OCI-LY1 (cell line): ENCODE data around the gene PPP1R14D.

Source experiments
- EZH2 ChIP-seq: fragments of 200-600 bp; sonication (generic), shearing (Covaris generic); IDR thresholded peaks from 2 replicates; pipeline ENCODE4 v1.8.0; 2017; ENCODE audit warnings: borderline replicate concordance, mixed run types, mild to moderate bottlenecking, antibody characterized with exemption, low read length, moderate library complexity, mixed read lengths
- TF ChIP-seq, protein P1 (sequence below): fragments of 200-600 bp; sonication (generic), shearing (Covaris generic); IDR thresholded peaks from 2 replicates; pipeline ENCODE4 v1.5.1; 2017; ENCODE audit warnings: mild to moderate bottlenecking, antibody characterized with exemption, low read length, moderate library complexity, mixed read lengths

DNA sequence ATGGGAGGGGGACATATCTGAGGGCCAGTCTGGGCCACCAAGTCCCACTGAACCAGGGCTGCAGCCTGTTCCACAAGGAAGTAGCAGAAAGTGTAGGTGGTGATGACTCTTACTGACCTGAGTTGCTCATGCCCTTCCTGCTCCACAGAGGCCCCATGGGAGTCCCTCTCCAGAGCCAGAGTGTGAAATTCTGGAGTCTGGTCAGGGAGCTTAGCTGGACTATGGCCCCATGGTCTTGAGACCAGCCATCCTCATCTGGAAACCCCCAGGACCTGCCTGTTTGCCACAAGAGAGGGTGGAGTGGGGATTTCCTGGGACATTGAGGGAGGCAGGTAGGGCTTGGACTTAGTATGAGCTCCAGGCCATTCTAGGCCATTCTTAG, 18.3 kb upstream of the PPP1R14D start:
- TF ChIP-seq, protein P1, sequence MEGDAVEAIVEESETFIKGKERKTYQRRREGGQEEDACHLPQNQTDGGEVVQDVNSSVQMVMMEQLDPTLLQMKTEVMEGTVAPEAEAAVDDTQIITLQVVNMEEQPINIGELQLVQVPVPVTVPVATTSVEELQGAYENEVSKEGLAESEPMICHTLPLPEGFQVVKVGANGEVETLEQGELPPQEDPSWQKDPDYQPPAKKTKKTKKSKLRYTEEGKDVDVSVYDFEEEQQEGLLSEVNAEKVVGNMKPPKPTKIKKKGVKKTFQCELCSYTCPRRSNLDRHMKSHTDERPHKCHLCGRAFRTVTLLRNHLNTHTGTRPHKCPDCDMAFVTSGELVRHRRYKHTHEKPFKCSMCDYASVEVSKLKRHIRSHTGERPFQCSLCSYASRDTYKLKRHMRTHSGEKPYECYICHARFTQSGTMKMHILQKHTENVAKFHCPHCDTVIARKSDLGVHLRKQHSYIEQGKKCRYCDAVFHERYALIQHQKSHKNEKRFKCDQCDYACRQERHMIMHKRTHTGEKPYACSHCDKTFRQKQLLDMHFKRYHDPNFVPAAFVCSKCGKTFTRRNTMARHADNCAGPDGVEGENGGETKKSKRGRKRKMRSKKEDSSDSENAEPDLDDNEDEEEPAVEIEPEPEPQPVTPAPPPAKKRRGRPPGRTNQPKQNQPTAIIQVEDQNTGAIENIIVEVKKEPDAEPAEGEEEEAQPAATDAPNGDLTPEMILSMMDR: no peak
- no peak for TF ChIP-seq EZH2
